GM23338 (cell line): ENCODE data around the gene PARD3.

Experiments used
- CREB1 ChIP-seq: fragments of 250-450 bp; sonication (Bioruptor Pico); IDR thresholded peaks from 2 replicates; pipeline ENCODE4 v1.5.0; 2020; ENCODE audit warnings: low read depth, mild to moderate bottlenecking, moderate library complexity
- EZH2 ChIP-seq: fragments of 200-600 bp; sonication (generic); IDR thresholded peaks from one replicate; pipeline ENCODE4 v1.8.0; 2017; ENCODE audit warnings: antibody characterized with exemption, mild to moderate bottlenecking, low read depth; ENCODE audit not compliant: unreplicated experiment
- EZH2phosphoT487 ChIP-seq: fragments of 200-600 bp; sonication (generic); IDR thresholded peaks from one replicate; pipeline ENCODE4 v1.8.1; 2018; ENCODE audit warnings: antibody characterized with exemption; ENCODE audit not compliant: unreplicated experiment
- NANOG ChIP-seq: IDR thresholded peaks from 2 replicates; pipeline ENCODE4 v1.6.1; 2016; ENCODE audit warnings: antibody characterized with exemption, borderline replicate concordance
- POLR2AphosphoS5 ChIP-seq: IDR thresholded peaks from 2 replicates; pipeline ENCODE4 v1.6.1; 2016; ENCODE audit warnings: antibody characterized with exemption, low read depth
- REST ChIP-seq: IDR thresholded peaks from one replicate; pipeline ENCODE4 v1.6.1; 2018; ENCODE audit warnings: antibody characterized with exemption; ENCODE audit not compliant: unreplicated experiment
- STAT1 ChIP-seq: IDR thresholded peaks from one replicate; pipeline ENCODE4 v1.6.1; 2016; ENCODE audit warnings: antibody characterized with exemption; ENCODE audit not compliant: unreplicated experiment
- ZNF114 ChIP-seq: fragments of 250-450 bp; sonication (Bioruptor Pico); IDR thresholded peaks from 2 replicates; pipeline ENCODE4 v1.5.0; 2020; ENCODE audit warnings: mild to moderate bottlenecking, moderate library complexity
- ZNF331 ChIP-seq: fragments of 250-450 bp; sonication (Bioruptor Pico); IDR thresholded peaks from 2 replicates; pipeline ENCODE4 v1.5.0; 2020; ENCODE audit warnings: low read depth, mild to moderate bottlenecking, moderate library complexity
- TF ChIP-seq, protein P1 (sequence below), 2 experiments: fragments of 200-600 bp in 1 of 2; sonication (generic) in 1 of 2; conservative IDR thresholded peaks; 2 replicates each; pipeline versions ENCODE4 v1.5.1 to v1.6.1; 2016 to 2017; ENCODE audit warnings: antibody characterized with exemption in 2 of 2, low read depth in 2 of 2, mild to moderate bottlenecking in 2 of 2, moderate library complexity in 1 of 2
- TF ChIP-seq, protein P2 (sequence below): IDR thresholded peaks from 2 replicates; pipeline ENCODE4 v1.6.1; 2016; ENCODE audit warnings: antibody characterized with exemption

- TF ChIP-seq, protein P1, sequence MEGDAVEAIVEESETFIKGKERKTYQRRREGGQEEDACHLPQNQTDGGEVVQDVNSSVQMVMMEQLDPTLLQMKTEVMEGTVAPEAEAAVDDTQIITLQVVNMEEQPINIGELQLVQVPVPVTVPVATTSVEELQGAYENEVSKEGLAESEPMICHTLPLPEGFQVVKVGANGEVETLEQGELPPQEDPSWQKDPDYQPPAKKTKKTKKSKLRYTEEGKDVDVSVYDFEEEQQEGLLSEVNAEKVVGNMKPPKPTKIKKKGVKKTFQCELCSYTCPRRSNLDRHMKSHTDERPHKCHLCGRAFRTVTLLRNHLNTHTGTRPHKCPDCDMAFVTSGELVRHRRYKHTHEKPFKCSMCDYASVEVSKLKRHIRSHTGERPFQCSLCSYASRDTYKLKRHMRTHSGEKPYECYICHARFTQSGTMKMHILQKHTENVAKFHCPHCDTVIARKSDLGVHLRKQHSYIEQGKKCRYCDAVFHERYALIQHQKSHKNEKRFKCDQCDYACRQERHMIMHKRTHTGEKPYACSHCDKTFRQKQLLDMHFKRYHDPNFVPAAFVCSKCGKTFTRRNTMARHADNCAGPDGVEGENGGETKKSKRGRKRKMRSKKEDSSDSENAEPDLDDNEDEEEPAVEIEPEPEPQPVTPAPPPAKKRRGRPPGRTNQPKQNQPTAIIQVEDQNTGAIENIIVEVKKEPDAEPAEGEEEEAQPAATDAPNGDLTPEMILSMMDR (conservative IDR thresholded peaks at IDR 0.05; ENCODE audit: low read depth in 2 of 2) = no peak
- TF ChIP-seq POLR2AphosphoS5 = no peak
- TF ChIP-seq ZNF114 (CRISPR knock-in tag) = no peak
- TF ChIP-seq EZH2phosphoT487 = no peak
- TF ChIP-seq REST = no peak
- TF ChIP-seq NANOG = no peak
- TF ChIP-seq CREB1 (CRISPR knock-in tag) = no peak
- no peak for TF ChIP-seq EZH2
- TF ChIP-seq STAT1 = no peak
- TF ChIP-seq, protein P2, sequence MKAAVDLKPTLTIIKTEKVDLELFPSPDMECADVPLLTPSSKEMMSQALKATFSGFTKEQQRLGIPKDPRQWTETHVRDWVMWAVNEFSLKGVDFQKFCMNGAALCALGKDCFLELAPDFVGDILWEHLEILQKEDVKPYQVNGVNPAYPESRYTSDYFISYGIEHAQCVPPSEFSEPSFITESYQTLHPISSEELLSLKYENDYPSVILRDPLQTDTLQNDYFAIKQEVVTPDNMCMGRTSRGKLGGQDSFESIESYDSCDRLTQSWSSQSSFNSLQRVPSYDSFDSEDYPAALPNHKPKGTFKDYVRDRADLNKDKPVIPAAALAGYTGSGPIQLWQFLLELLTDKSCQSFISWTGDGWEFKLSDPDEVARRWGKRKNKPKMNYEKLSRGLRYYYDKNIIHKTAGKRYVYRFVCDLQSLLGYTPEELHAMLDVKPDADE = no peak
- no peak for TF ChIP-seq ZNF331 (CRISPR knock-in tag)
These were observed 208.2 kb downstream of the PARD3 start for GRCh38 chr10:34606890-34607289.
